ENCODE data around the gene CSGALNACT2. TPM values are rescaled to one million over a fixed set of nuclear protein-coding genes. Genes with fewer than 3 reads are reported as not detected.

The CSGALNACT2 gene, protein sequence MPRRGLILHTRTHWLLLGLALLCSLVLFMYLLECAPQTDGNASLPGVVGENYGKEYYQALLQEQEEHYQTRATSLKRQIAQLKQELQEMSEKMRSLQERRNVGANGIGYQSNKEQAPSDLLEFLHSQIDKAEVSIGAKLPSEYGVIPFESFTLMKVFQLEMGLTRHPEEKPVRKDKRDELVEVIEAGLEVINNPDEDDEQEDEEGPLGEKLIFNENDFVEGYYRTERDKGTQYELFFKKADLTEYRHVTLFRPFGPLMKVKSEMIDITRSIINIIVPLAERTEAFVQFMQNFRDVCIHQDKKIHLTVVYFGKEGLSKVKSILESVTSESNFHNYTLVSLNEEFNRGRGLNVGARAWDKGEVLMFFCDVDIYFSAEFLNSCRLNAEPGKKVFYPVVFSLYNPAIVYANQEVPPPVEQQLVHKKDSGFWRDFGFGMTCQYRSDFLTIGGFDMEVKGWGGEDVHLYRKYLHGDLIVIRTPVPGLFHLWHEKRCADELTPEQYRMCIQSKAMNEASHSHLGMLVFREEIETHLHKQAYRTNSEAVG
- 1 to 10 TPM; 3.5 to 8.2 TPM for total RNA-seq

DNA sequence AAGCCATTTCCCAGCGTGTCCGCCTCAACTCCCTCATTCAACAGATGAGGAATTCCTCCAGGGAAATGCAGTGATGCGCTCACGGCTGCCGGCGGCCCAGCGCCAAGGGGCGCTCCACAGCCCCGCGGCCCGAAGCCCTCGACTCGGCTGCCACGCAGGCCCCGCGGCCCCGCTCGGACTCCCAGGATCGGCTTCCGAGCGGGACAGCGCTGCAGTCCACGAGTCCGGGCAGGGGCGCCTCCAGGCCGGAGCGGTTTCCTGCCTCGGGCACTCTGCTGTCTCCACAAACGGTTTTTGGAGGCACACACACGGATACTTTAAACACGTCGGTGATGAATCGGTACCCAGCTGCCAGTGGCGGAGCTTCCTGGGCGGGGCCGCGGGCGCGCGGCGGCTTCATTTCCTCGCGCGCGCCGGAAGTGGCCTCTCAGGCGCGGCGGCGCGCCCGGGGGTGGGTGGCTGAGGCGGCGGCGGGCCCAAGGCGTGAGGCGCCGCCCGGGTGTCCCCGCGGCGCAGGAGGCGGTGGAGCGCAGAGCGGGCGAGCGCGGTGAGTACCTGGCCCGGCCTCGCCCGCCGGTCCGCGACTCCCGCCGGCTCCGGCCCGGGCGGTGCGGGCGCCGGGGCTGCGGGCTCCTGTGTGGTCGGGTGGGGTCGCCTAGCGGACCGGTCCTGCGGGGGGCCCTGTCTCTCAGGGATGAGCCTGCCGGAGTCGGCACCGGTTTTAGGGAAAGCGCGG lies at the start of gene CSGALNACT2:
Gene CSGALNACT2 (plus strand): TSS at position 425 of the 736 bp plus-strand sequence. CDS start 16,705 bp downstream, outside the sequence.
- peak; percentile 87 for DNase-seq
- peak within 1 kb of the TSS; percentile 62 for H3K4me3 ChIP-seq
- H3K27ac ChIP-seq, result peak within 1 kb of the TSS; percentile 87
- H3K4me1 ChIP-seq, result no peaks in the 10 kb centered on the region
- TF ChIP-seq, protein P1, sequence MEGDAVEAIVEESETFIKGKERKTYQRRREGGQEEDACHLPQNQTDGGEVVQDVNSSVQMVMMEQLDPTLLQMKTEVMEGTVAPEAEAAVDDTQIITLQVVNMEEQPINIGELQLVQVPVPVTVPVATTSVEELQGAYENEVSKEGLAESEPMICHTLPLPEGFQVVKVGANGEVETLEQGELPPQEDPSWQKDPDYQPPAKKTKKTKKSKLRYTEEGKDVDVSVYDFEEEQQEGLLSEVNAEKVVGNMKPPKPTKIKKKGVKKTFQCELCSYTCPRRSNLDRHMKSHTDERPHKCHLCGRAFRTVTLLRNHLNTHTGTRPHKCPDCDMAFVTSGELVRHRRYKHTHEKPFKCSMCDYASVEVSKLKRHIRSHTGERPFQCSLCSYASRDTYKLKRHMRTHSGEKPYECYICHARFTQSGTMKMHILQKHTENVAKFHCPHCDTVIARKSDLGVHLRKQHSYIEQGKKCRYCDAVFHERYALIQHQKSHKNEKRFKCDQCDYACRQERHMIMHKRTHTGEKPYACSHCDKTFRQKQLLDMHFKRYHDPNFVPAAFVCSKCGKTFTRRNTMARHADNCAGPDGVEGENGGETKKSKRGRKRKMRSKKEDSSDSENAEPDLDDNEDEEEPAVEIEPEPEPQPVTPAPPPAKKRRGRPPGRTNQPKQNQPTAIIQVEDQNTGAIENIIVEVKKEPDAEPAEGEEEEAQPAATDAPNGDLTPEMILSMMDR (IDR thresholded peaks at IDR 0.05), result no peak
- no peaks in the 10 kb centered on the region for H3K27me3 ChIP-seq
- no peaks in the 10 kb centered on the region for H3K9me3 ChIP-seq
- H3K36me3 ChIP-seq, result no peaks in the 10 kb centered on the region
- intact Hi-C loops (cut with DNase I), result no loop called here
- H3K9ac ChIP-seq (ENCODE audit: low read depth in 2 of 2, low read length in 2 of 2), result peak within 1 kb of the TSS; percentile 79 to 87

DNA sequence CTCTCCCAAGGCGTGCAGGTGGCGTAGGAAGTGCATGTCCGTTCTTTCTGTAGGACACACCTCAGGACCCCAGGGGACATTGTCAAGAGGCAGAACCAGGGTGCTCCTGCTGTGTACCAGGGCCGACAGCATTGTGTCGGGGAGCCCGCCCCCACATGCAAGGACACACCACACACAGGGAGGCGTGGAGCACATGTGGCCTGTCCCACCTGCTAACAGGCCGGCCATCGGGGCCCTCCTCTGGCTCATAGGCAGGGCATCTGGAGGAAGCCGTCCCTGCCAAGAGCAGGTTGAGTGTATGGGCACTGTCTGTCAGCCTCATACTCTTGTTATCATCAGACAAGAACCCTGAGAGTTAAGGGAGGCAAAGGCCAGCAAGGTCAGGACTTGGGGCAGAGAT lies 48.7 kb upstream of the CSGALNACT2 start:
- no peaks in the 10 kb centered on the region for H3K36me3 ChIP-seq
- H3K27ac ChIP-seq, result no peak overlapping the region
- no peaks in the 10 kb centered on the region for H3K9me3 ChIP-seq
- no peak for DNase-seq
- no peak overlapping the region for H3K9ac ChIP-seq (ENCODE audit: low read depth in 2 of 2, low read length in 2 of 2)
- TF ChIP-seq, protein P1 (IDR thresholded peaks at IDR 0.05), result no peak
- no peak overlapping the region for H3K4me3 ChIP-seq
- intact Hi-C loops (cut with DNase I), result no loop called here
- no peaks in the 10 kb centered on the region for H3K4me1 ChIP-seq
- no peaks in the 10 kb centered on the region for H3K27me3 ChIP-seq

DNA sequence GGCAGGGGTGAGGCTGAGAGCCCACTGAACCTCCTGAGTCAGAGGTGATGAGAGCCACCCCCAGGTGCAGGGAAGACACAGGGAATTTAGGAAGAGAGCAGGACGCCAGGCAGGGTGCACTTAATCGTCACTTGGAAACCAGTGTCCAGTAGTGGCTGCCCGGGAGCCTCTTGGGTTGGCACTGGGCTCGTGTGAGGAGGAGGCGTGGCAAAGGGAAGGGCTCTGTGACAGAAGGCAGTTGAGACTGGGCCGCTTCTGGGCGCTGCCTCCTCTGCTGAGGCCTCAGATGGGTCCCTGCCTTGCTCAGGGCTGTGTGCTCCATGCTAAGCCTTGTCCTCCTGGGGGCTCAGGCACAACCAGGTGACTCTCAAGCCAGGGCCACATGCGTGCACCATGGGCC lies 48.1 kb upstream of the CSGALNACT2 start:
- TF ChIP-seq, protein P1 (IDR thresholded peaks at IDR 0.05), result no peak
- Histone ChIP-seq H3K27me3 (no peaks in the 10 kb centered on the region), H3K27ac (no peak overlapping the region), H3K9ac (ENCODE audit: low read depth in 2 of 2, low read length in 2 of 2) (no peak overlapping the region), H3K4me3 (no peak overlapping the region), H3K9me3 (no peaks in the 10 kb centered on the region), H3K4me1 (no peaks in the 10 kb centered on the region), H3K36me3 (no peaks in the 10 kb centered on the region)
- DNase-seq, result no peak
- intact Hi-C loops (cut with DNase I), result no loop called here

DNA sequence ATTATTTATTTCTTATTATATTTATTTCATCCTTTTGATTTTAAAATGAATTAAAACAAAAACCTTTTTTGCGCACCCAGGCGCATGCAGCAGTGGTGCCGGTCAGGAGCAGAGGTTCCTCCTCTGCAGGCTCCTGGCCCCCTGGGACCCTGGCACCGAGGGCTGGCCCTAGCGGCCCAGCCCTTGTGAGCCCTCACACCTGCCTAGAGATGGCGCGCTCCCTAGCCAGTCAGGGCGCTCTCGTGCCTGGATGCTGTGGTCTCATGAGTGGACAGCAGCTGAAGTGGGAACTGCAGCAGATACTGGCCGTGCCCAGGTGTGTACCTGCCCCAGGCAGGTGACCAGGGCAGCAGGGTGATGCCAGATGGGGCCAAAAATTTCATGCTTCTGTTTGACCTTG lies 47.6 kb upstream of the CSGALNACT2 start:
- H3K4me3 ChIP-seq, result no peak overlapping the region
- TF ChIP-seq, protein P1 (IDR thresholded peaks at IDR 0.05), result no peak
- H3K9me3 ChIP-seq, result no peaks in the 10 kb centered on the region
- H3K9ac ChIP-seq (ENCODE audit: low read depth in 2 of 2, low read length in 2 of 2), result no peak overlapping the region
- H3K4me1 ChIP-seq, result no peaks in the 10 kb centered on the region
- intact Hi-C loops (cut with DNase I), result no loop called here
- no peak for DNase-seq
- no peak overlapping the region for H3K27ac ChIP-seq
- H3K27me3 ChIP-seq, result no peaks in the 10 kb centered on the region
- no peaks in the 10 kb centered on the region for H3K36me3 ChIP-seq

DNA sequence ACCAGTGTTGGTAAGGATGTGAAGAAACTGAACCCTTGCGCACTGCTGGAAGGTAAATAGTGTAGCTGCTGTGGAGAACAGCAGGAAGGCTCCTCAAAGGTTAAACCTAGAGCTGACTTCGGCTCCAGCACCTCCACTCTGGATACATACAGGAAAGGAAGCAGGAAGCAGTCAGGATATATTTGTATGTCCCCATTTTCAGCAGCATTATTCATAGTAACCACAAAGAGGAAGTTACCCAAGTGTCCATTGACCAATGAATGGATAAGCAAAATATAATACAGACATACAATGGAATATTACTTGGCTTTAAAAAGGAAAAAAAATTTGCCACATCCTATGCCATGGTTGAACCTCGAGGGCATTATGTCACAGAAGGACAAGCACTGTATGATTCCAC lies 46.4 kb upstream of the CSGALNACT2 start:
- Histone ChIP-seq H3K4me1 (no peaks in the 10 kb centered on the region), H3K4me3 (no peak overlapping the region), H3K9ac (ENCODE audit: low read depth in 2 of 2, low read length in 2 of 2) (no peak overlapping the region), H3K36me3 (no peaks in the 10 kb centered on the region), H3K9me3 (no peaks in the 10 kb centered on the region), H3K27ac (no peak overlapping the region), H3K27me3 (no peaks in the 10 kb centered on the region)
- no peak for DNase-seq
- TF ChIP-seq, protein P1 (IDR thresholded peaks at IDR 0.05), result no peak
- intact Hi-C loops (cut with DNase I), result no loop called here

All from colonic mucosa (tissue), 4 donors.